ENCODE results near the gene ADAMTSL3.
"Not testable (repeated sequence)": the region's sequence is repeated elsewhere in the genome, so short reads cannot be mapped to it uniquely, and the experiment has no call there.

ADAMTSL3 gene

GRCh38 chr15:83992324-83993031 lies 338.6 kb downstream of the ADAMTSL3 start:
- FAIRE-seq, result no peak

- FAIRE-seq, result no peak
Observed at GRCh38 chr15:83993591-83993990, 339.7 kb downstream of the ADAMTSL3 start.

DNA sequence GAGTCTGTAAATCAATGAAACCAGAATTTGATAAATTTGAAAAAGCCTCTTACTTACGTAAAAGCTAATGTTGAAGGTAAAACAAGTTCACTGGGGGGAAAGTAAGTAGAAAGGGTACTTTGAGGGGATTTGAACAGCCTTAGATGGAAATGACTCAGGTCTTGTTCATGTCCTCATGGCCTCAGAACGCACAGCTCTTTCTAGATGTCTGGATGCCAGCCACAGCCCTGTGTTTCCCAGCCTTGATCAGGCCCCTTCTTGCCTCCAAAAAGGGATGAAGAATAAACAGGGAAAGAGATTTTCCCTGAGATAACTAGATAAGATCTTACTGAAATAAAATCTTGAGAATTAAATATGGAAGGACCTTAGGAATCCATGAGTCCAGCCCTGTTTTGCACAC lies 344.6 kb downstream of the ADAMTSL3 start:
- FAIRE-seq, result no peak

DNA sequence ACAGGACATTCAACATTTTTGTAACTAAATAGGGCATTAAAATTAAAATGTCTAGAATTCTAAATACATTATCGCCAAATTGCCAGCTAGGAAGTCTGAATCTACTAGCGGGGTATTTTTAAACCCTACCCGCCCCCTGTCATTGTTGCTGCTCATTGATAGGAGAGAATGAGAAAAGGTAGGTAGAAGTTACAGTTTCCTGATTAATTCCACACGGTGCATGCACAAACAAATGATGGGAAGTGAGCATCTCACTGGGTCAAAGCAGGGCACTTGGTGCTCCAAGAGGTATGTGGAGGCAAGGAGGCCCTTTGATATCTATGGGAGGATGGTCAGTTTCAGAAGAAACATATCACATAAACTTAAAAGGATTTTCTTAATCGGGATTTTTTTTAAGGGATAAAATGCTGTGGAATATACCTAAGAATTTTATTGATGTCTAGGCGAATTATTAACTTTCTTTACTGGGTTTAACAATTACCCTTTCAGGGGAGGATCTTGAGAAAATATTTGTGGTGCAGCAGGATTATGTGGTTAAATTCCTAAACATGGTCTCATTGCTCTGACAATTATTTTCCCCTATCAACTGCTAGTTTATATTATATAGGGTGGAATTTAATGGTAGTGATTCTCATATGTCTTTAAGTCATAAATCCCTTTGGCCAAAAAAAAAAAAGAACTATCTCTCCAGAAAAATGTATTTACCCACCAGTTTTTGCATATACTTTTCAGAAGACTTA lies 345.6 kb downstream of the ADAMTSL3 start:
- no peak for FAIRE-seq

DNA sequence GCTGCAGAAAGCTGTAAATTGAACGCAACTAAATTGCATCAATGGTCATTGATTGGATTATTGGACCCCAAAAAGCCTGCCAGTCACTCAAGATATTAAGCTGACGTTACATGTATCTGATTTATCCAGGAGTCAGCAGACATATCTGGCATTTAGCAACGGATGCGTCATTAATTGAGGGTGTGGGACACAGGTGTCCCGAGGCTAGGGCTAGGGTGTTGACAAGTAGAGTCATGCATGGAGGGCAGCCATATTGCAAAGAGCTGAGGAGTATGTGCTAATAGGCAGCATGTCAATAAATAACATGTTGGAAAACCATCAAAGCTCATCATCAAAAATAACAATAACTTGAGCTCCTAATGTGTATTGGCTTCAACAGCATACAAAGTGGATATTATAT lies 347.1 kb downstream of the ADAMTSL3 start:
- no peak for FAIRE-seq

GRCh38 chr15:84001655-84002054 lies 347.7 kb downstream of the ADAMTSL3 start:
- no peak for FAIRE-seq

DNA sequence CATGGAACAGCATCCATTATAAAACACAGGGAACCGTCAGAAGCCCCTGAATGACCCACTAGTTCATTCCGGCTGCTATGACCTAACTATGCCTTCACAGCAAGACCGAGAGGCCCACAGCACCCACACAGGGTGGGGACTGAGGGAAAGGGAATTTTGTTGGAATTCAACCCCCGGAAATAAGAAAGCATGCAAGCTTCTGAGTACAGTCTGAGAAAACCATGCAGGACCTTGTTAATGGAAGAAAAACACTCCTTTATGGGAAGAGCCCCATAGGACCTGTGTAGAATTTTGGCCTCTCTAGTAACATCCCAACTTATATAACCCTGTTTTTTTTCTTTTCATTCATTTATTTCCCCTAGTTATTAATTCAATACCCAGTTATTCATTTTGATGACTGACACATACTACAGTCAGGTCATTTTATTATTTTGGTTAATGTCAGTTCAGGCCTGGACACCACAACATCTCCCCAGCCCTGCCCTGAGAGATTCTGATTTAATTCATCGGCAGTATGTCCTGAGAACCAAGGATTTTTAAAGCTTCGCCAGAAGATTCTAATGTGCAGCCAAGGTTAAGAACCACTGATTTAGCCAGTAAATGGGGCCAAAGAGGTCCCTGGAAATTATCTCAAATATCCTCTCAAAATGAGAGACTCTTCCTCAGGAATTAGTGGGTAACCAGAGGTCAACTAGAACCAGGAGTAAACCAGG lies 350.0 kb downstream of the ADAMTSL3 start:
- FAIRE-seq, result no peak

DNA sequence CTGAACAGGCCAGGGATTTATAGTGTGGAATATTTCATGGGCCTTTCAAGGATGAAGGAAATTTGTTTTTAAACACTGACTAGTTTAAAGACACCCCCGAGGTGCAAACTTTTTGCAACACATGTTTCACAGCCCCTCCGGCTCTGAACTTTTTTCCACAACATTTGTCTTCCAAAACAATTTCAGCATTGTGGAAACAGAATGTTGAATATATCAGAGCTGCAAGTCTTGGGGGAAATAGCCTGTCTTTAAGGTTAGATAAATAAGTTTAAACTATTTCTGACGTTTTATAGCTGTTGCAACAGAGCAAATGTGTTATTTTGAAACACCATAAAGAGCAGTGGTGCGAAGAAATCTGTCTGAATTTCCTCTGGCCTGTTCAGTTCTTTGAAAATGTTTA lies 352.5 kb downstream of the ADAMTSL3 start:
- FAIRE-seq, result no peak

- no peak for FAIRE-seq
Observed at GRCh38 chr15:84009616-84010015, 355.7 kb downstream of the ADAMTSL3 start.

GRCh38 chr15:84010246-84010645 lies 356.3 kb downstream of the ADAMTSL3 start:
- no peak for FAIRE-seq

GRCh38 chr15:84016371-84016770 lies 362.4 kb downstream of the ADAMTSL3 start:
- no peak for FAIRE-seq

DNA sequence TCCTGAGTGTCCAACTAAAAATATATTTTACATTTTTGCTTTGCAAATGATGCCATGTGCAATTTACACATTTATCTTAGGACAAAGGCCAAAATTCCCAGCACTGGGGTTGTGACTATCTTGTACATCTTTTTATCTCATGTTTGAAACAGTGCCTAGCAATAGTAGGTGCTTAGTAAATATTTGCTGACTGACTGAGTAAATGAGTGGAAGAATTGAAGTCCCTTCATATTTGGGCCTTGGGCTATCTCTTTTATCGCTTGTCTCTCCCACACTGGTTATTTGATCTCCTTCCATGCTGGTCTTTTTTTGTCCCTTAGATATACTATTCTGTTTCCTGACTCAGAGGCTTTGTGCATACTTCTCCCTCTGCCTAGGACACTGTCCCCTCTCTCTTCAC lies 368.6 kb downstream of the ADAMTSL3 start:
- FAIRE-seq, result no peak

- no peak for FAIRE-seq
Observed at GRCh38 chr15:84023636-84024035, 369.7 kb downstream of the ADAMTSL3 start.

DNA sequence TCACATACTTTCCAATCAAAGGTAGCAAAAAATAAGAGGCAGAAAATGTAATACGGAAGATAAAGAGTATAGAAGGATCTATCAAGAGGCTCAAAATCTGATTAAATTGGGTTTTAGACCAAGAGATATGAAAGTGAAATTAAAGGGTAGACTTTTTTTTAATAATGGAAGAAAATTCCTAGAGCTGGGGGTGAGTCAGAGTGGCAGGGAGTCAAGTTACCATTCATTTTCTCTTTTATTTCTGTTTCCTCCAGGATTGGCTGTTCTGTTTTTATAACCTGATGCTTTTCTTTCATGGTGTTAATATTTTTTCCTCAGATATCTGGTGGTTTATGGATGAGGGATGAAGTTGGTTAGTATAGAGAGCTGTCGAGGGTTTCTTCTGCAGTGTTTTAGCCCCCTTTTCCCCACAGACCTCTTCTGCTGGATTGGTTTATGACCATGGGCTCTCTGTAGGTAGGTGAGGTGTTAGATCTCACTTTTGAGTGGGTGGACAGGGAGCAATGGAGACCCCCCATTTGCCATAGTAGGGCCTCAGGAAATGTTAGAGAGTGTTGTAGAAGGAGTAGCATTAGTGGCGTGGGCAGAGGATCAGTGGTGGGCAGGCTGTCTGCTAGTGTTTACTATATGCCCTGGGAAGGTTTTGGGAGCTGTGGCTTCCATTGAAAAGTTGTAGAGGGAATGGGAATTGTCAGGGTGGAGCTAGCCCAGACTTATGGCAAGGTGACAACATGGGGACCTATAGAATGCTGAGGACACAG lies 380.1 kb downstream of the ADAMTSL3 start:
- FAIRE-seq, result no peak

- no peak for FAIRE-seq
Observed at GRCh38 chr15:84034578-84035398, 380.9 kb downstream of the ADAMTSL3 start.

DNA sequence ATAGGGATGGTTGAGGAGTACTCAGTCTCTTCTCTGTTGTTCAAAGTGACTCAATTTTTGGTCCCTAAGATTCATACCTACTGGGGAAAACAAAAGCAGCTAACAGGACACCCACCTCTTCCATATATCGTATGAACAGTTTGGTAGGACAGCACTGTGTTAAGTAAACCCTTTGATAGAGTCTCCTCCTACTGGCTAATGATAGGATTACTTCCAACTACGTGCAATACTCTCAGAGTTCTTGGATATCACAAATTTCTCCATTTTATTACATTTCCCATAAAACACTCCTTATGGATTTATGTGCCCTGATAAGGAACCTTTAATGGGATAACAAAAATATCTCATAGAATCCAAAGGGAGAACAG lies 381.5 kb downstream of the ADAMTSL3 start:
- FAIRE-seq, result no peak

GRCh38 chr15:84037301-84037700 lies 383.4 kb downstream of the ADAMTSL3 start:
- FAIRE-seq, result no peak

DNA sequence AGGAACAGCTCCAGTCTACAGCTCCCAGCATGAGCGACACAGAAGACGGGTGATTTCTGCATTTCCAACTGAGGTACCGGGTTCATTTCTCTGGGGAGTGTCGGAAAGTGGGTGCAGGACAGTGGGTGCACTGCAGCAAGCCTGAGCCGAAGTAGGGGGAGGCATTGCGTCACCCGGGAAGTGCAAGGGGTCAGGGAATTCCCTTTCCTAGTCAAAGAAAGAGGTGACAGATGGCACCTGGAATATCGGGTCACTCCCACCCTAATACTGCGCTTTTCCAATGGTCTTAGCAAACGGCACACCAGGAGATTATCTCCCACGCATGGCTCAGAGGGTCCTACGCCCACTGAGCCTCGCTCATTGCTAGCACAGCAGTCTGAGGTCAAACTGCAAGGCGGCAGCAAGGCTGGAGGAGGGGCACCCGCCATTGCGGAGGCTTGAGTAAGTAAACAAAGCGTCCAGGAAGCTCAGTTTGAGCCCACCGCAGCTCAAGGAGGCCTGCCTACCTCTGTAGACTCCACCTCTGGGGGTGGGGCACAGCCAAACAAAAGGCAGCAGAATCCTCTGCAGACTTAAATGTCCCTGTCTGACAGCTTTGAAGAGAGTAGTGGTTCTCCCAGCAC lies 388.6 kb downstream of the ADAMTSL3 start:
- not testable (repeated sequence) for FAIRE-seq

DNA sequence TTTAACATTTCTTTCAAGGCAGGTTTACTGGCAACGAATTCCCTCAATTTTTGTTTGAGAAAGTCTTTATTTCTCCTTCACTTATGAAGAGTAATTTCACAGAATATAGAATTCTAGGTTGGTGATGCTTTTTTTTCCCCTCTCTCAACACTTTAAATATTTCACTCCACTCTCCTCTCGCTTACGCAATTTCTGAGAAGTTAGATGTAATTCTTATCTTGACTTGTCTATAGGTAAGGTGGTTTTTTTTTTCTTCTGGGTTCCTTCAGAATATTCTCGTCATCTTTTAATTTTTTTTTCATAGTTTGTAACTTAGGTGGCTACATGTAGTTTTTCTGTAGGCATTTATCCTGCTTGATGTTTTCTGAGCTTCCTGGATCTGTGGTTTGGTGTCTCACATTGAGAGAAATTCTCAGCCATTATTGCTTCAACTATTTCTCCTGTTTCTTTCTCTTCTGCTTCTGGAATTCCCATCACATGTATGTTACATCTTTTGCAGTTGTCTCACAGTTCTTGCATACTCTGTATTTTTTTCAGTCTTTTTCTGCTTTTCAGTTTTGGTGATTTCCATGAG lies 392.2 kb downstream of the ADAMTSL3 start:
- no peak for FAIRE-seq

DNA sequence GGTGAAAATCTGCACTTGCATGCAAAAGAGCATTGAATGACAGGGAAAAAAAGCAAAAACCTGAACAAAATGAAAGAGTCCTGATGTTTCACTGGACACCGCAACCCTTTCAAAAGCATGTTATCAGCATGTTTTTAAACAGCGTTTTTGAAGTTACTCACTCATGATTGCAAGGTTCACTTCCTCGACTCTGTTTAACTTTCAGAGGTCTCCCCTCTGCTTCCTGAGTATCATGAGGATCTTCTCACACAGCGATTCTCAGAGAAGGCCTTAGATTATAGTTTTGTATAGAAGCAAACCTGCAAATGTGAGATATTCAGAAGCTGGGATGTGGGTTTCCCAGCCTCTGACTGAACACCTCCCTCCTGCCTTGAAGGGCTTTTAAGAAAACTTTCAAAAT lies 395.6 kb downstream of the ADAMTSL3 start:
- FAIRE-seq, result not testable (repeated sequence)

DNA sequence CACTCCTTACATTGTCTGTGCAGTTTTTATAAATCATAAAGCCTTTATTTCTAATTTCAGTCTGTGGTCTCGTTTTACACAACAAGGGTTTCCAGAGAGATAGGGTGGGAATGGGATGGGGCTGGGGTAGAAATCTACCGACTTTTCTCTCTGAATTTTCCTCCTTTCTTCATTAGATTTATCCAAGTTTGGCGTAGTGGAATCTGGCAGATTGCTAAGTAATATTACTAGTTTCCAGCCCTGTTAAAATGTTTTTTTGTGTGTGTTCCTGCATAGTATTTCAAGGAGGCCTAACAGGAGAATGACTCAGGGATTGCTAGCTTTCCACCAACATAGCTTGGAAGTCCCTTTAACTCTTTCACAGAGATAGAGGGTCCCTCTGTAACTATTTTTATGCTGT lies 396.2 kb downstream of the ADAMTSL3 start:
- FAIRE-seq, result no peak

Measured in G401.6 (cell line).